HG03095 (cell line): Measurements from ENCODE around the gene TLR3.
"Not testable (repeated sequence)": the region's sequence is repeated elsewhere in the genome, so short reads cannot be mapped to it uniquely, and the experiment has no call there.

Experiments
- ATAC-seq: cut with Tn5 transposase; IDR thresholded peaks from one replicate; pipeline ENCODE4 v1.9.1; 2021; ENCODE audit warnings: moderate library complexity; ENCODE audit not compliant: unreplicated experiment

The TLR3 gene

GRCh38 chr4:186047501-186047900 is 21.5 kb upstream of the TLR3 start:
- ATAC-seq, result not testable (repeated sequence)

- not testable (repeated sequence) for ATAC-seq
Observed at GRCh38 chr4:186050135-186050534, 18.8 kb upstream of the TLR3 start.

GRCh38 chr4:186051096-186051495 is 17.9 kb upstream of the TLR3 start:
- ATAC-seq, result no peak

- ATAC-seq, result peak; percentile 100
Observed at GRCh38 chr4:186058253-186058979, 10.5 kb upstream of the TLR3 start.

- ATAC-seq, result no peak
Observed at GRCh38 chr4:186058980-186059316, 10.0 kb upstream of the TLR3 start.

GRCh38 chr4:186061921-186062320 is 7.0 kb upstream of the TLR3 start:
- ATAC-seq, result no peak

- ATAC-seq, result peak; percentile 91
Observed at GRCh38 chr4:186067757-186068385, 1.1 kb upstream of the TLR3 start.

- ATAC-seq, result no peak
Observed at GRCh38 chr4:186069729-186070128, 773 bp downstream of the TLR3 start.

- ATAC-seq, result no peak
Observed at GRCh38 chr4:186072516-186072915, 3.6 kb downstream of the TLR3 start.

- ATAC-seq, result no peak
Observed at GRCh38 chr4:186074189-186074588, 5.2 kb downstream of the TLR3 start.

GRCh38 chr4:186078981-186079638 is 10.2 kb downstream of the TLR3 start:
- ATAC-seq, result no peak

GRCh38 chr4:186079694-186080093 is 10.7 kb downstream of the TLR3 start:
- no peak for ATAC-seq

- ATAC-seq, result no peak
Observed at GRCh38 chr4:186081202-186081807, 12.3 kb downstream of the TLR3 start.

- no peak for ATAC-seq
Observed at GRCh38 chr4:186082221-186082620, 13.3 kb downstream of the TLR3 start.

GRCh38 chr4:186088523-186088922 is 19.6 kb downstream of the TLR3 start:
- ATAC-seq, result no peak

- ATAC-seq, result no peak
Observed at GRCh38 chr4:186092296-186092695, 23.3 kb downstream of the TLR3 start.

- ATAC-seq, result no peak
Observed at GRCh38 chr4:186095406-186095805, 26.4 kb downstream of the TLR3 start.

GRCh38 chr4:186096681-186097165 is 27.8 kb downstream of the TLR3 start:
- ATAC-seq, result no peak

- ATAC-seq, result no peak
Observed at GRCh38 chr4:186097386-186097785, 28.4 kb downstream of the TLR3 start.

GRCh38 chr4:186102931-186103330 is 34.0 kb downstream of the TLR3 start:
- no peak for ATAC-seq

- peak; percentile 67 for ATAC-seq
Observed at GRCh38 chr4:186104114-186104889, 35.3 kb downstream of the TLR3 start, which contains the start of gene FAM149A. TSS of gene FAM149A (plus strand) at chr4:186104704.
